Vagina (tissue), 2 donors: ENCODE measurements around the gene DNAJC2. TPM values are rescaled to one million over a fixed set of nuclear protein-coding genes. Genes with fewer than 3 reads are reported as not detected.

Experiments used
- DNase-seq, 2 donors: peaks; one replicate each; pipeline ENCODE4 v3.0.0-alpha.2; 2017; ENCODE audit errors: extremely low spot score in 2 of 2
- H3K27ac ChIP-seq: fragments of 200-600 bp; sonication (generic); one replicate; pipeline ENCODE4 v1.5.1; 2019
- H3K27me3 ChIP-seq: fragments of 200-600 bp; sonication (generic); one replicate; pipeline ENCODE4 v1.5.1; 2019
- H3K36me3 ChIP-seq, 2 donors: fragments of 200-600 bp; sonication (generic); one replicate each; pipeline ENCODE4 v1.5.1; 2017 to 2019
- H3K4me1 ChIP-seq: fragments of 200-600 bp; sonication (generic); one replicate; pipeline ENCODE4 v1.5.1; 2019
- H3K4me3 ChIP-seq, 2 donors: fragments of 200-600 bp; sonication (generic); 1 replicate in 1 of 2; 2 replicates in 1 of 2; pipeline ENCODE4 v1.5.1; 2016 to 2019
- H3K9me3 ChIP-seq: fragments of 200-600 bp; sonication (generic); one replicate; pipeline ENCODE4 v1.5.1; 2019
- POLR2A ChIP-seq, 2 donors: fragments of 450-650 bp; IDR thresholded peaks; one replicate each; pipeline ENCODE4 v1.6.1; 2017; ENCODE audit warnings: antibody characterized with exemption in 2 of 2, mild to moderate bottlenecking in 2 of 2, moderate library complexity in 2 of 2
- POLR2AphosphoS5 ChIP-seq, 2 donors: sonication (generic); formaldehyde crosslinking; IDR thresholded peaks; one replicate each; pipeline ENCODE4 v1.9.0; 2017; ENCODE audit warnings: antibody characterized with exemption in 2 of 2, mild to moderate bottlenecking in 2 of 2, low read depth in 1 of 2; ENCODE audit not compliant: insufficient read depth in 1 of 2
- intact Hi-C: fragments of 100-400 bp; cut with DNase I; formaldehyde crosslinking; loops from one replicate; pipeline ENCODE4 v1.15.1; 2023
- total RNA-seq: library from RNA; depleted of rRNA; stranded (reverse); fragments of >200 nt; gene quantifications from one replicate; pipeline ENCODE4 v1.2.3, GENCODE V29; 2016
- TF ChIP-seq, protein P1 (sequence below), 3 experiments: fragments of 450-650 bp in 2 of 3; fragments of 200-600 bp in 1 of 3; sonication (generic) in 1 of 3; IDR thresholded peaks; one replicate each; pipeline ENCODE4 v1.5.1; 2017 to 2019; ENCODE audit warnings: antibody characterized with exemption in 3 of 3, mild to moderate bottlenecking in 2 of 3, moderate library complexity in 2 of 3

Gene DNAJC2
- total RNA-seq, 1 donor from 2014 or later, result 12.0 TPM

- intact Hi-C loops, result no loop called here
- Histone ChIP-seq H3K4me1 (no peaks in the 10 kb centered on the region), H3K27ac (no peak overlapping the region), H3K4me3 (no peak overlapping the region), H3K9me3 (no peaks in the 10 kb centered on the region), H3K36me3 (no peaks in the 10 kb centered on the region), H3K27me3 (no peaks in the 10 kb centered on the region)
- TF ChIP-seq POLR2AphosphoS5 (IDR thresholded peaks at IDR 0.05; ENCODE audit: insufficient read depth in 1 of 2, low read depth in 1 of 2), result no peak
- TF ChIP-seq, protein P1, sequence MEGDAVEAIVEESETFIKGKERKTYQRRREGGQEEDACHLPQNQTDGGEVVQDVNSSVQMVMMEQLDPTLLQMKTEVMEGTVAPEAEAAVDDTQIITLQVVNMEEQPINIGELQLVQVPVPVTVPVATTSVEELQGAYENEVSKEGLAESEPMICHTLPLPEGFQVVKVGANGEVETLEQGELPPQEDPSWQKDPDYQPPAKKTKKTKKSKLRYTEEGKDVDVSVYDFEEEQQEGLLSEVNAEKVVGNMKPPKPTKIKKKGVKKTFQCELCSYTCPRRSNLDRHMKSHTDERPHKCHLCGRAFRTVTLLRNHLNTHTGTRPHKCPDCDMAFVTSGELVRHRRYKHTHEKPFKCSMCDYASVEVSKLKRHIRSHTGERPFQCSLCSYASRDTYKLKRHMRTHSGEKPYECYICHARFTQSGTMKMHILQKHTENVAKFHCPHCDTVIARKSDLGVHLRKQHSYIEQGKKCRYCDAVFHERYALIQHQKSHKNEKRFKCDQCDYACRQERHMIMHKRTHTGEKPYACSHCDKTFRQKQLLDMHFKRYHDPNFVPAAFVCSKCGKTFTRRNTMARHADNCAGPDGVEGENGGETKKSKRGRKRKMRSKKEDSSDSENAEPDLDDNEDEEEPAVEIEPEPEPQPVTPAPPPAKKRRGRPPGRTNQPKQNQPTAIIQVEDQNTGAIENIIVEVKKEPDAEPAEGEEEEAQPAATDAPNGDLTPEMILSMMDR (IDR thresholded peaks at IDR 0.05), result no peak
- no peak for TF ChIP-seq POLR2A (IDR thresholded peaks at IDR 0.05)
- DNase-seq, result no peak
Observed at GRCh38 chr7:103373866-103374643, 29.5 kb upstream of the DNAJC2 start.

DNA sequence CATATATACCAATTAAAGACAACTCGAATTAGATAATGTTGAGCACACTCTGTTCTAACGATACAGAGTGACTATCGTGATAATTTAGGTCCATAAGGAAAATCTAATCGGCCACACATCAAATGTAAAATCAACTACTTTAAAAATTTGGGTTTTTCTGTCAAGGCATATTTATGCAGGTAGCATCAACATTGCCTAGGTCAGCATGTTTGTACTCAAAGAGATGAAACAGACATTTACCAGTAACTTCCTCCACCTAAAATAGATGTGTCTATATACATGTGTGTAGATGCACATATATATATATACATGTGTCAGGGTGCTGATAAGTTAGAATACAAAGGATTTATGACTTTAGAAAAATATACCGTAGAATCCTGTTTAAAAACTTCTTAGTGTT lies 24.9 kb upstream of the DNAJC2 start:
- Histone ChIP-seq H3K36me3 (peaks cover 0 to 41% of the 10 kb centered on the region in 2 donors), H3K9me3 (no peaks in the 10 kb centered on the region), H3K27ac (no peak overlapping the region), H3K27me3 (no peaks in the 10 kb centered on the region), H3K4me3 (no peak overlapping the region), H3K4me1 (no peaks in the 10 kb centered on the region)
- DNase-seq, result no peak
- TF ChIP-seq POLR2AphosphoS5 (IDR thresholded peaks at IDR 0.05; ENCODE audit: insufficient read depth in 1 of 2, low read depth in 1 of 2), result no peak
- TF ChIP-seq, protein P1 (IDR thresholded peaks at IDR 0.05), result no peak
- no peak for TF ChIP-seq POLR2A (IDR thresholded peaks at IDR 0.05)
- intact Hi-C loops, result no loop called here

DNA sequence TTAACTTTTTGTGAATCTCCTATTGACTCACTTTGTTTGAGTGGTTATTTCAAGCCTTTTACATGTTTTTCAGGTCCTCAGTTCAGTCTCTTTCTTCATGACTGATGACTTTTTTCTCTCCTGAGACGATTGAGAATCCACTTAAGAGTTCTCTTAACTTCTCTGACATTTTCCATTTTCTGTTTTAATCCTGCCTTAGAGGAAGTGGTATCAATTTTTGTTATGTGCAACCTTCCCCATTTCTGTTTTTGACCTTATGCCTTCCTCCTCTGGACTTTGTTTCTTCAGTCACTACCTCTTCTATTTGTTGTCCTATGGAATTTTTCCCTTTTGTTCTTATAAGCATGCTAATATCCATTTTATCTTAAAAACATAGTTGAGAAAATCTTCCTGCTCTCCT lies 5.2 kb upstream of the DNAJC2 start:
- intact Hi-C loops, result no loop called here
- H3K9me3 ChIP-seq, result no peaks in the 10 kb centered on the region
- TF ChIP-seq POLR2AphosphoS5 (IDR thresholded peaks at IDR 0.05; ENCODE audit: insufficient read depth in 1 of 2, low read depth in 1 of 2) (no peak), POLR2A (IDR thresholded peaks at IDR 0.05) (no peak)
- TF ChIP-seq, protein P1 (IDR thresholded peaks at IDR 0.05), result no peak
- no peak overlapping the region for H3K27ac ChIP-seq
- peaks cover 0 to 8% of the 10 kb centered on the region in 2 donors for H3K36me3 ChIP-seq
- H3K4me1 ChIP-seq, result peaks cover 36% of the 10 kb centered on the region
- H3K27me3 ChIP-seq, result no peaks in the 10 kb centered on the region
- no peak overlapping the region for H3K4me3 ChIP-seq
- DNase-seq, result no peak

- Histone ChIP-seq H3K4me3 (peak overlapping the region in 1 of 2 donors; percentile 86), H3K36me3 (peaks cover 0 to 4% of the 10 kb centered on the region in 2 donors), H3K27me3 (no peaks in the 10 kb centered on the region), H3K27ac (no peak overlapping the region), H3K9me3 (no peaks in the 10 kb centered on the region), H3K4me1 (peaks cover 36% of the 10 kb centered on the region)
- intact Hi-C loops, result no loop called here
- no peak for DNase-seq
- TF ChIP-seq, protein P1 (IDR thresholded peaks at IDR 0.05), result no peak
- TF ChIP-seq POLR2AphosphoS5 (IDR thresholded peaks at IDR 0.05; ENCODE audit: insufficient read depth in 1 of 2, low read depth in 1 of 2), result no peak
- TF ChIP-seq POLR2A (IDR thresholded peaks at IDR 0.05), result no peak
Observed at GRCh38 chr7:103348959-103349358, 4.4 kb upstream of the DNAJC2 start.

GRCh38 chr7:103348452-103348851 lies 3.9 kb upstream of the DNAJC2 start:
- H3K27me3 ChIP-seq, result no peaks in the 10 kb centered on the region
- H3K36me3 ChIP-seq, result peaks cover 0 to 4% of the 10 kb centered on the region in 2 donors
- intact Hi-C loops, result no loop called here
- TF ChIP-seq, protein P1 (IDR thresholded peaks at IDR 0.05), result no peak
- no peak for TF ChIP-seq POLR2AphosphoS5 (IDR thresholded peaks at IDR 0.05; ENCODE audit: insufficient read depth in 1 of 2, low read depth in 1 of 2)
- no peak for TF ChIP-seq POLR2A (IDR thresholded peaks at IDR 0.05)
- no peak for DNase-seq
- H3K4me1 ChIP-seq, result peaks cover 40% of the 10 kb centered on the region
- H3K4me3 ChIP-seq, result peak overlapping the region; percentile 66 to 86
- peak overlapping the region; percentile 81 for H3K27ac ChIP-seq
- no peaks in the 10 kb centered on the region for H3K9me3 ChIP-seq
